ENCODE measurements around the gene ZNF682. TPM values are rescaled to one million over a fixed set of nuclear protein-coding genes. Genes with fewer than 3 reads are reported as not detected.
A peak's percentile ranks its signal among the peaks of the same experiment; 100 is the strongest.

The ZNF682 gene
- total RNA-seq, 1 experiment from 2014 or later = 20.5 TPM

- no peaks in the 10 kb centered on the region for H3K36me3 Mint-ChIP-seq
- no peak for TF ChIP-seq NFATC4 (CRISPR knock-in tag; IDR thresholded peaks at IDR 0.05)
- TF ChIP-seq MLX (CRISPR knock-in tag; IDR thresholded peaks at IDR 0.05) = no peak
- 0 out of 2 replicates have a peak, but pooled peaks have one; percentile 56 for TF ChIP-seq MAX (CRISPR knock-in tag; IDR thresholded peaks at IDR 0.05)
- H3K4me1 Mint-ChIP-seq = peaks cover 6% of the 10 kb centered on the region
- DNase-seq (ENCODE audit: low spot score) (peak; percentile 83), ATAC-seq (peak; percentile 98)
- peak overlapping the region; percentile 82 for H3K27ac Mint-ChIP-seq
- POLR2A ChIA-PET = interaction anchor here (0.6 to 2.0 kb wide), 11 partner anchors 18 to 237 kb away, joined by 3 to 12 read pairs (median 4); partner anchors contain the start of genes ZNF14, ZNF253, ZNF682 and ZNF93
- peak overlapping the region; percentile 68 for H3K4me3 Mint-ChIP-seq
- H3K27me3 Mint-ChIP-seq (ENCODE audit: low read depth) = peaks cover 2% of the 10 kb centered on the region
- CTCF ChIA-PET = interaction anchor here (0.5 to 1.4 kb wide), 12 partner anchors 17 to 732 kb away, joined by 3 to 12 read pairs (median 4); partner anchors contain the start of genes GMIP, ZNF14, ZNF506 and ZNF682
- no peaks in the 10 kb centered on the region for H3K9me3 Mint-ChIP-seq
Measured at GRCh38 chr19:19956434-19957075, 82.8 kb downstream of the ZNF682 start.

GRCh38 chr19:19955208-19955607 is 84.1 kb downstream of the ZNF682 start:
- TF ChIP-seq MYBL2 (CRISPR knock-in tag; IDR thresholded peaks at IDR 0.05) (no peak), NR2C2 (CRISPR knock-in tag; IDR thresholded peaks at IDR 0.05) (no peak), ETV6 (CRISPR knock-in tag; IDR thresholded peaks at IDR 0.05) (no peak), EMX1 (CRISPR knock-in tag; IDR thresholded peaks at IDR 0.05) (no peak), HMGA2 (CRISPR knock-in tag; IDR thresholded peaks at IDR 0.05) (no peak), SMAD3 (CRISPR knock-in tag; IDR thresholded peaks at IDR 0.05; ENCODE audit: borderline replicate concordance) (no peak)
- H3K9me3 Mint-ChIP-seq = no peaks in the 10 kb centered on the region
- no peak overlapping the region for H3K27ac Mint-ChIP-seq
- H3K36me3 Mint-ChIP-seq = no peaks in the 10 kb centered on the region
- no peak for DNase-seq (ENCODE audit: low spot score)
- POLR2A ChIA-PET = no interaction called here
- CTCF ChIA-PET = interaction anchor here (0.5 kb wide), 1 partner anchor 167 kb away, joined by 3 read pairs; no protein-coding TSS in a partner anchor
- H3K4me3 Mint-ChIP-seq = no peak overlapping the region
- H3K4me1 Mint-ChIP-seq = peaks cover 6% of the 10 kb centered on the region
- H3K27me3 Mint-ChIP-seq (ENCODE audit: low read depth) = peaks cover 2% of the 10 kb centered on the region
- ATAC-seq = no peak

Other genes starting within 250 kb of the ZNF682 start
- 15.7 to 20.8 TPM (median 17.9 TPM) in 3 replicates for gene ZNF506, start 217.8 kb downstream of the ZNF682 start, total RNA-seq (2021)
- 31.9 to 43.6 TPM (median 37.0 TPM) in 3 replicates for gene ZNF253, start 173.6 kb downstream of the ZNF682 start, total RNA-seq (2021)
- gene ZNF93, start 138.6 kb downstream of the ZNF682 start, total RNA-seq (2021) = 37.8 to 47.4 TPM (median 41.7 TPM) in 3 replicates
- gene ZNF90, start 38.5 kb upstream of the ZNF682 start, total RNA-seq (2021) = 112 to 114 TPM (median 114 TPM) in 3 replicates
- gene ZNF486, start 127.7 kb upstream of the ZNF682 start, total RNA-seq (2021) = 20.7 to 22.3 TPM (median 20.8 TPM) in 3 replicates

All from WTC11 (cell line).